Fibroblast of peridontal ligament (primary cell): Measurements from ENCODE around the gene TRUB1.
"Not testable (repeated sequence)": the region's sequence is repeated elsewhere in the genome, so short reads cannot be mapped to it uniquely, and the experiment has no call there.

Source experiments
- DNase-seq: peaks from one replicate; pipeline ENCODE4 v3.0.0-alpha.2; 2010; ENCODE audit errors: extremely low read depth

The TRUB1 gene

GRCh38 chr10:114925587-114926586 is 12.1 kb upstream of the TRUB1 start:
- DNase-seq, result no peak

DNA sequence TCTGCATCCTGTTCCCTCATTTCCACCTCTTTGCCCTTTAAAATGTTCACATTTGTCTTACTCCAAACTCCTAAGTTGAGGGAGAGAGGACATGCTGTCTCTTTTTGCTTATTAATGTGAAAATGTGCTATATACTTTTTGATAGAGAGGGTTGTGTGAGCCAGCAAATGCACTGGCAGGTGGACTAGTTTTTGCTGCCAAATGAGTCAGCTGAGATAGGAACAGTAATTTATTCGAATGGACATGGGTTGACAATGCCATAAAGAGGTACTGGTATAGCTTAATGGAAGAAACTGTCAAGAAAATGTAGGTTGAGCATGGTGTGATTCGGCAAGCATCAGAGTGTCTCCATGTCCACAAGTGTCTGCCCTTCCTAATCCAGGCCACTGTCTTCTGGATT is 9.2 kb upstream of the TRUB1 start:
- no peak for DNase-seq

- no peak for DNase-seq
Measured at GRCh38 chr10:114930320-114930719, 7.7 kb upstream of the TRUB1 start.

GRCh38 chr10:114931072-114931679 is 6.8 kb upstream of the TRUB1 start:
- DNase-seq, result no peak

DNA sequence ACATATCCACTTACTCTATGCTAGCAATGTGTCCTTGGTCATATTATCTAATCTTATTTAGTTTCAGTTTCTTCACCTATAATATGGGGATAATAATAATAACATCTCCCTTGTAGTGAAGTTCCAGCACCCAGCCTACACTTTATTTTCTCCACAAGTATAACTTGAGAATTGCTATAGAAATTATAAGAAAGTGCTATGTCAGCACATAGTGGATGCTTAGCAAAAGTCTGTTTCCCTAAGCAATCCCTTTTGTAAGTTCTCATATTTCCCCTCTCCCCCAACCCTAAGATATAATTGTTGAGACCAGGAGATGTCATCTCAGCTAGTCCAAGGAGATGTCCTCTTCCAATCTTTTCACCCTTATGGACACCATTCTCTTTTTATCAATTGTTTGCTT is 5.8 kb upstream of the TRUB1 start:
- DNase-seq, result no peak

- DNase-seq, result peak; percentile 53
Measured at GRCh38 chr10:114932945-114933344, 5.0 kb upstream of the TRUB1 start.

- peak; percentile 26 for DNase-seq
Measured at GRCh38 chr10:114933588-114933987, 4.4 kb upstream of the TRUB1 start.

- DNase-seq, result not testable (repeated sequence)
Measured at GRCh38 chr10:114933995-114934394, 4.0 kb upstream of the TRUB1 start.

- DNase-seq, result no peak
Measured at GRCh38 chr10:114938856-114939193, 830 bp downstream of the TRUB1 start.

- peak; percentile 38 for DNase-seq
Measured at GRCh38 chr10:114940735-114941134, 2.7 kb downstream of the TRUB1 start.

DNA sequence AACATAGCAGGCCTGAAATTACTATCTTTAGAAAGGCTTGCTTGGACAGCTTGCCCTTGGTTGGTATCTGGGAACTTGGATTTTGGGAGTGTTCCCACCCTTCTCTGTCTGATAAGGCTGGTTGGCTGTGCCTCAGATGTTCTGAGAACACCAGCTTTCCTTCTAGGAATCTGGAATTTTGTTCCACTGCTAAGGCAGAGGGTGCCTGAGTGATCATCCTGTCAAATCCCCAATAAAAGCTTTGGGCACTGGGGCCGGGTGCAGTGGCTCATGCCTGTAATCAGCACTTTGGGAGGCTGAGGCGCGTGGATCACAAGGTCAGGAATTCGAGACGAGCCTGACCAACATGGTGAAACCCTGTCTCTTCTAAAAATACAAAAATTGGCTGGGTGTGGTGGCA is 5.0 kb downstream of the TRUB1 start:
- DNase-seq, result no peak

DNA sequence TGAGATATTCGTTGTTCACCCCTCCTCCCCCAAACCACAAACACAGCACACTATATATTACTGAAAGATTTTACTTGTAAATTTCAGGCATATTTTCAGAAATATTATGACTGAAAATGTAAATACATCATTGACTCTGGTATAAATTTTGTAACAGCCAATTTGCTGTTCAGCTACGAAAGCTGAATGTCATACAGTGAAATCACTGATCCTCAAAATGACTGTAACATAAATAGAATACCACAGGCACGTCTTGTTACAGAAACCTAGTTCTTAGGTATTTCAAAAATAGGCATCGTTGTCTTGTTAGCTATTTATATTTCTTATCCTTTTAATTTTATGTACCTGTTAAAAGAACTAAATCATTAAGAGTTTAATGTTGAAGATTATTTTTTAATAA is 15.1 kb downstream of the TRUB1 start:
- DNase-seq, result no peak

- no peak for DNase-seq
Measured at GRCh38 chr10:114955984-114956383, 18.0 kb downstream of the TRUB1 start.

DNA sequence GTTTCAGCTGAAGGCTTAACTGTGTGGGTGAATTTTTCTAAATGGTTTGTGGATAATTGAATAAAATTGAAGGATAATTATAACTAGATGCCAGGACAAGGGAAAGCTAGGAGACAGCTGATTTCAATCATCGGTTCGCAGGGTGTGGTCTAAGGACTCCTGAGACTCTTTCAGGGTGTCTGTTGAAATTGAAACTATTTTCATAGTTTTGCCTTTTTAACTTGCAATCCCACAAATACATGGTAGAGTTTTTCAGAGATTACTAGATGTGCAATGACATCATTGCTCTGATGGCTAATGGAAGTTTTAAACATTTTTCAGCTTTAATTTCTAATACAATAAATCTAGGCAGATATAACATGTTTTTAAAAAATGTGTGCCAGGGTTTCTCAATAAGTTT is 18.5 kb downstream of the TRUB1 start:
- peak; percentile 72 for DNase-seq

- no peak for DNase-seq
Measured at GRCh38 chr10:114957122-114957521, 19.1 kb downstream of the TRUB1 start.

DNA sequence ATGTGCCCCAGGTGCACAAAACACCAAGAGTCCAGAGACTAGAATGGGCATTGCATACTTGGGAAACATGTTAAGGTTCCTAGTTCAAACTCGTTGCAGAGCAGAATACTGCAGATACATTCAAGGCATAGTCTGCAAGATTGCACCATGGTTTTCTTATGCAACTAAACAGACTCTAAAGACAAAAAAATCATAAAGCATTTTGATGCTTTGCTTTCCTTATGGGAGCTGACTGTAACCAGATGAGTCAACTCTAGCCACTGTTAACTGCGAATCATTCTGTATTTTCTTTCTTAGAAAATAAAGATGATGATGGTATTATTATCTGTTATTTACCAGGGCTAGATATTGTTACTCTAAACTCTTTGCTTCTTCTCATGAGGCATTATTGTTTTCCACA is 19.7 kb downstream of the TRUB1 start:
- DNase-seq, result peak; percentile 62

DNA sequence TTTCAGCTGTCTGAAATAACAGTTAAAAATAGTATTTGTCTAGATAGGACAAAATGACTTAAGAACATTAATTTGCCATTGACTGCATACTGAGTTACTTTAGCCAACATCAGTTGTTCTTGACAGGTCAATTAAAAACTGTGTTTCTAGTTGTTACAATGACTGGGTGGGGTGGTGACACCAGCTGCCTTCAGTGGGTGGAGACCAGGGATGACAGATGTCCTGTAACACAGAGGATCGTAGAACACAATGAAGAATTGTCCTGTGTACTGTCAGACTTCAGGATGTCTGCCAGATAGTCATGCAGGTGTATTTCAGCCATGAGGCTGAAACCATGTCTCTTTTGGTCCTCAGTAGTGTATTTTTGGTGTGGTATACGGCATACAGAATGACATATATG is 24.4 kb downstream of the TRUB1 start:
- no peak for DNase-seq

DNA sequence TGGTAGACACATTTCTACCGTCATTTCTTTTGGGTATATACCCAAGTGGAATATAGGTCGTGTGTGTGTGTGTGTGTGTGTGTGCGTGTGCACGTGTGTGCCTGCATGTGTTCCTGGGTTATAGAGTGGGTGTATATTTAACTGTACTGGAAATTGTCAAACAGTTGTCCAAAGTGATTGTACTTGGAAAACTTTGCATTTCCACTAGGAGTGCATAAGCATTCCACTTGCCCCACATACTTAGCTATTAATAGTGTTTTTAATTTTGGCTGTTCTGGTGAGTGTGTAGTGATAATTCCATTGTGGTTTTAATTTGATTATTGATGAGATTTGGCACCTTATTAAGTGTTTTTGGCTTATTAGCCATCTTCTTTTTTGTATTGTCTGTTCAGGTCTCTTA is 25.9 kb downstream of the TRUB1 start:
- no peak for DNase-seq

- peak; percentile 7 for DNase-seq
Measured at GRCh38 chr10:114967071-114967470, 29.1 kb downstream of the TRUB1 start.

- DNase-seq, result no peak
Measured at GRCh38 chr10:114970515-114970914, 32.5 kb downstream of the TRUB1 start.

- DNase-seq, result no peak
Measured at GRCh38 chr10:114973306-114973705, 35.3 kb downstream of the TRUB1 start.

GRCh38 chr10:114973997-114974396 is 36.0 kb downstream of the TRUB1 start:
- no peak for DNase-seq

DNA sequence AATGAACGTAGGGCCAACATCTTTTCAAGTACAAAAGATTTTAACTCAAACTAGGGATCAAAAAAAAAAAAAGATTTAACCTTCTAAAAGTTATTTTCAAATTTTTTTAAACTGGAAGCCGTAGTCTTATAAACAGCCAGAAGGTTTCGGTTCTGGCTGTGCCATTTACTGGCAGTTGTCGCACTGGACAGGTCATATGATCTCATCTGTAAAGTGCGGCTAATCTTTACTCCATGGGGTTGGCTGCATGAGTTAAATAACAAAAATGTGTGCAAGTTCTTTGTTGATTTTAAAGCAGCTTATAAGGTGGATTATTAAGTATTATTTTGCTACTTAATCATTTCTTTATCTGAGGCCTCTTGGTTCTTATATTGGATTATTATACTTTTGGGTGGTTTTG is 36.6 kb downstream of the TRUB1 start:
- DNase-seq, result no peak
